ENCODE results near the gene ZNF831. TPM values are rescaled to one million over a fixed set of nuclear protein-coding genes. Genes with fewer than 3 reads are reported as not detected.

Gene ZNF831
- total RNA-seq, 2 donors from 2014 or later: 0.20 to 0.27 TPM

GRCh38 chr20:59270380-59270779, 106.8 kb downstream of the ZNF831 start:
- TF ChIP-seq CTCF (IDR thresholded peaks at IDR 0.05): no peak
- intact Hi-C loops (cut with DNase I): no loop called here
- no peak for DNase-seq

GRCh38 chr20:59273739-59274357, 110.2 kb downstream of the ZNF831 start:
- intact Hi-C loops (cut with DNase I): no loop called here
- no peak for TF ChIP-seq CTCF (IDR thresholded peaks at IDR 0.05)
- Histone ChIP-seq H3K36me3 (no peaks in the 10 kb centered on the region), H3K4me1 (no peaks in the 10 kb centered on the region), H3K9me3 (no peaks in the 10 kb centered on the region), H3K4me3 (no peak overlapping the region), H3K27ac (no peak overlapping the region), H3K9ac (ENCODE audit: low read depth in 2 of 2, low read length in 2 of 2) (no peak overlapping the region), H3K27me3 (no peaks in the 10 kb centered on the region)
- no peak for DNase-seq

More at GRCh38 chr20:59270380-59270779, 106.8 kb downstream of the ZNF831 start:
- Histone ChIP-seq H3K9me3 (no peaks in the 10 kb centered on the region), H3K4me3 (no peak overlapping the region), H3K36me3 (no peaks in the 10 kb centered on the region), H3K4me1 (no peaks in the 10 kb centered on the region), H3K27me3 (peaks cover 3% of the 10 kb centered on the region), H3K27ac (no peak overlapping the region), H3K9ac (ENCODE audit: low read depth in 2 of 2, low read length in 2 of 2) (no peak overlapping the region)

- Histone ChIP-seq H3K4me3 (no peak overlapping the region), H3K9me3 (no peaks in the 10 kb centered on the region), H3K36me3 (no peaks in the 10 kb centered on the region), H3K27ac (no peak overlapping the region), H3K9ac (ENCODE audit: low read depth in 2 of 2, low read length in 2 of 2) (no peak overlapping the region), H3K27me3 (no peaks in the 10 kb centered on the region), H3K4me1 (no peaks in the 10 kb centered on the region)
- DNase-seq: no peak
- intact Hi-C loops (cut with DNase I): no loop called here
- no peak for TF ChIP-seq CTCF (IDR thresholded peaks at IDR 0.05)
Measured at GRCh38 chr20:59276938-59277337, 113.3 kb downstream of the ZNF831 start.

- Histone ChIP-seq H3K27ac (no peak overlapping the region), H3K36me3 (no peaks in the 10 kb centered on the region), H3K9ac (ENCODE audit: low read depth in 2 of 2, low read length in 2 of 2) (no peak overlapping the region), H3K27me3 (no peaks in the 10 kb centered on the region), H3K9me3 (no peaks in the 10 kb centered on the region), H3K4me1 (no peaks in the 10 kb centered on the region), H3K4me3 (no peak overlapping the region)
- intact Hi-C loops (cut with DNase I): no loop called here
- TF ChIP-seq CTCF (IDR thresholded peaks at IDR 0.05): no peak
- DNase-seq: no peak
Measured at GRCh38 chr20:59284470-59284869, 120.8 kb downstream of the ZNF831 start.

- Histone ChIP-seq H3K27me3 (no peaks in the 10 kb centered on the region), H3K9ac (ENCODE audit: low read depth in 2 of 2, low read length in 2 of 2) (no peak overlapping the region), H3K9me3 (no peaks in the 10 kb centered on the region), H3K4me1 (no peaks in the 10 kb centered on the region), H3K27ac (no peak overlapping the region), H3K36me3 (no peaks in the 10 kb centered on the region), H3K4me3 (no peak overlapping the region)
- intact Hi-C loops (cut with DNase I): no loop called here
- TF ChIP-seq CTCF (IDR thresholded peaks at IDR 0.05): no peak
- peak; percentile 63 for DNase-seq
Measured at GRCh38 chr20:59289994-59290393, 126.4 kb downstream of the ZNF831 start.
